ENCODE measurements around the gene IFT88. TPM values are rescaled to one million over a fixed set of nuclear protein-coding genes. Genes with fewer than 3 reads are reported as not detected.

IFT88 gene
- total RNA-seq, 1 experiment from 2014 or later: 5.2 TPM

GRCh38 chr13:20727856-20728255, 160.9 kb downstream of the IFT88 start:
- H3K18ac ChIP-seq (ENCODE audit: insufficient read length, low read depth, low read length): no peak overlapping the region
- no peak overlapping the region for H3K23ac ChIP-seq (ENCODE audit: insufficient read length, low read depth, low read length)
- no peaks in the 10 kb centered on the region for H3K79me1 ChIP-seq (ENCODE audit: insufficient read depth, low read depth, low read length, poor library complexity, severe bottlenecking)
- peaks cover 0 to 4% (median 1%) of the 10 kb centered on the region in 3 experiments; a peak in 1 of 7 replicates for H3K36me3 Mint-ChIP-seq (ENCODE audit: insufficient read depth in 1 of 3, low read depth in 3 of 3)
- no peak overlapping the region for H2BK5ac ChIP-seq (ENCODE audit: insufficient read length, low read length)
- H3K27ac Mint-ChIP-seq: peak overlapping the region in 1 of 3 experiments; percentile 25; a peak in 1 of 7 replicates
- no peak overlapping the region for H3K27ac ChIP-seq (ENCODE audit: insufficient read length, low read depth, low read length)
- no peaks in the 10 kb centered on the region for H3K4me1 Mint-ChIP-seq
- H3K9me3 ChIP-seq (ENCODE audit: control insufficient read depth, low read depth, low read length): no peaks in the 10 kb centered on the region
- no peak overlapping the region for H2BK120ac ChIP-seq (ENCODE audit: low read depth, low read length, poor library complexity, severe bottlenecking)
- no peak for DNase-seq
- no peak overlapping the region for H3K4ac ChIP-seq (ENCODE audit: low read depth, low read length)
- no CpG with 5 or more reads among the region's 6 CpGs for WGBS (ENCODE audit: extremely low coverage, insufficient read length, low lambda C conversion rate)
- no peak overlapping the region for H4K5ac ChIP-seq (ENCODE audit: insufficient read length, low read depth, low read length)
- H4K91ac ChIP-seq (ENCODE audit: insufficient read length, low read depth, low read length): no peak overlapping the region
- H3K9me3 Mint-ChIP-seq: no peaks in the 10 kb centered on the region
- H2BK12ac ChIP-seq (ENCODE audit: insufficient read length, low read depth, low read length): no peak overlapping the region
- no peak overlapping the region for H4K8ac ChIP-seq (replicated peaks; ENCODE audit: insufficient read length, low read depth, low read length)
- no peaks in the 10 kb centered on the region for H3K79me2 ChIP-seq (ENCODE audit: insufficient read depth, low read length)
- H3K56ac ChIP-seq (ENCODE audit: insufficient read length, low read depth, low read length): no peak overlapping the region
- no peaks in the 10 kb centered on the region for H3K23me2 ChIP-seq (ENCODE audit: insufficient read length, low read depth, low read length, poor library complexity, severe bottlenecking)
- H3K27me3 ChIP-seq (ENCODE audit: insufficient read depth, low read length): no peaks in the 10 kb centered on the region
- no peaks in the 10 kb centered on the region for H3K4me1 ChIP-seq (ENCODE audit: insufficient read depth, low read length)
- no peak overlapping the region for H3K4me2 ChIP-seq (ENCODE audit: insufficient read depth, insufficient read length, low read length)
- no peak overlapping the region; a peak in 1 of 5 replicates for H3K4me3 Mint-ChIP-seq
- H2AFZ ChIP-seq (ENCODE audit: low read length): no peak overlapping the region
- H3K27me3 Mint-ChIP-seq (ENCODE audit: low read depth): peaks cover 7% of the 10 kb centered on the region
- H4K20me1 ChIP-seq (ENCODE audit: control insufficient read depth, insufficient read depth, insufficient read length): no peaks in the 10 kb centered on the region
- TF ChIP-seq CTCF (conservative IDR thresholded peaks at IDR 0.05): no peak
- H2AK5ac ChIP-seq (ENCODE audit: insufficient read length, low read length): no peak overlapping the region
- no peak overlapping the region for H3K9ac ChIP-seq (ENCODE audit: extremely low read depth, insufficient read length, low read length)
- no peak overlapping the region for H2BK15ac ChIP-seq (ENCODE audit: low read depth, low read length)
- H3K14ac ChIP-seq (ENCODE audit: insufficient read depth, low read length): no peak overlapping the region
- H2BK20ac ChIP-seq (ENCODE audit: low read depth, low read length, poor library complexity, severe bottlenecking): no peak overlapping the region
- H3T11ph ChIP-seq (ENCODE audit: low read length): no peak overlapping the region

Data from H9 (cell line).